ENCODE data around the gene FLG2.
"Not testable (repeated sequence)": the region's sequence is repeated elsewhere in the genome, so short reads cannot be mapped to it uniquely, and the experiment has no call there.

FLG2 gene

GRCh38 chr1:152313970-152314369 is 45.8 kb downstream of the FLG2 start:
- Histone ChIP-seq H3K27ac (no peak overlapping the region), H3K27me3 (peaks cover 7% of the 10 kb centered on the region), H3K9me3 (no peaks in the 10 kb centered on the region), H3K4me3 (ENCODE audit: low read depth in 1 of 2, low read length in 1 of 2) (no peak overlapping the region), H3K4me1 (ENCODE audit: control insufficient read depth in 1 of 2, insufficient read depth in 1 of 2, low read depth in 1 of 2, low read length in 1 of 2) (no peaks in the 10 kb centered on the region), H3K36me3 (no peaks in the 10 kb centered on the region)
- TF ChIP-seq CTCF (IDR thresholded peaks at IDR 0.05), result no peak

- Histone ChIP-seq H3K4me3 (ENCODE audit: low read depth in 1 of 2, low read length in 1 of 2) (no peak overlapping the region), H3K36me3 (no peaks in the 10 kb centered on the region), H3K27ac (no peak overlapping the region), H3K9me3 (no peaks in the 10 kb centered on the region), H3K27me3 (peaks cover under 1% of the 10 kb centered on the region), H3K4me1 (ENCODE audit: control insufficient read depth in 1 of 2, insufficient read depth in 1 of 2, low read depth in 1 of 2, low read length in 1 of 2) (no peaks in the 10 kb centered on the region)
- no peak for TF ChIP-seq CTCF (IDR thresholded peaks at IDR 0.05)
Observed at GRCh38 chr1:152313319-152313801, 46.4 kb downstream of the FLG2 start.

DNA sequence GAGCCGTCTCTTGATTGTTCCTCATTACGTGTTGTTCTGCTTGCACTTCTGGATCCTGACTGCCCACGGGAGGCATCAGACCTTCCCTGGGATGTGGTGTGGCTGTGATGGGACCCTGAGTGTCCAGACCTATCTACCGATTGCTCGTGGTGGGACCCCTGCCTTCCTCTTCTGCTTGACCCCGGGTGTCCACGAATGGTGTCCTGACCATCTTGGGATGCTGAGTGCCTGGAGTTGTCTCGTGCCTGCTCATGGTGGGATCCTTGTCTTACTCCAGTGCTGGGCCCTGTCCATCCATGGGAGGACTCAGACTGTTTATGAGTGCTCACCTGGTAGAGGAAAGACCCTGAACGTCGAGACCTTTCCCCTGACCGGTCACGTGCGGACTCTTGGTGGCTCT is 47.6 kb downstream of the FLG2 start:
- not testable (repeated sequence) for H3K36me3 ChIP-seq; H3K9me3 ChIP-seq; H3K4me3 ChIP-seq (ENCODE audit: low read depth in 1 of 2, low read length in 1 of 2); H3K27me3 ChIP-seq; H3K27ac ChIP-seq; H3K4me1 ChIP-seq (ENCODE audit: control insufficient read depth in 1 of 2, insufficient read depth in 1 of 2, low read depth in 1 of 2, low read length in 1 of 2)

DNA sequence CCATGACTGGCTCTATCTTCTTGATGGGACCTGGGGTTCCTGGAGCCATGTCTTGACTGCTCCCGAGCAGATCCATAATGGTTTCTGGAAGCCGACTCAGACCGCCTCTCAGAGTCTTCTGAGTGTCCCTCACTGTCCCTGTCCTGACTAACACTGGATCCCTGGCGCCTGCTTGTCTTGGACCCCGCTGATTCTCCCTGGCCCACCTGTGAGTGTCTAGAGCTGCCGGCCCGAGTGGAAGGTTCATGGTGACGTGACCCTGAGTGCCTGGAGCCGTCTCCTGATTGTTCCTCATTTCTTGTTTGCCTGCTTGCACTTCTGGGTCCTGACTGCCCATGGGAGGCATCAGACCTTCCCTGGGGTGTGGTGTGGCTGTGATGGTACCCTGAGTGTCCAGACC is 49.9 kb downstream of the FLG2 start:
- no peaks in the 10 kb centered on the region for H3K36me3 ChIP-seq
- no peak overlapping the region for H3K4me3 ChIP-seq (ENCODE audit: low read depth in 1 of 2, low read length in 1 of 2)
- no peak overlapping the region for H3K27ac ChIP-seq
- no peak for TF ChIP-seq CTCF (IDR thresholded peaks at IDR 0.05)
- H3K4me1 ChIP-seq (ENCODE audit: control insufficient read depth in 1 of 2, insufficient read depth in 1 of 2, low read depth in 1 of 2, low read length in 1 of 2), result no peaks in the 10 kb centered on the region
- H3K9me3 ChIP-seq, result no peaks in the 10 kb centered on the region
- H3K27me3 ChIP-seq, result no peaks in the 10 kb centered on the region

DNA sequence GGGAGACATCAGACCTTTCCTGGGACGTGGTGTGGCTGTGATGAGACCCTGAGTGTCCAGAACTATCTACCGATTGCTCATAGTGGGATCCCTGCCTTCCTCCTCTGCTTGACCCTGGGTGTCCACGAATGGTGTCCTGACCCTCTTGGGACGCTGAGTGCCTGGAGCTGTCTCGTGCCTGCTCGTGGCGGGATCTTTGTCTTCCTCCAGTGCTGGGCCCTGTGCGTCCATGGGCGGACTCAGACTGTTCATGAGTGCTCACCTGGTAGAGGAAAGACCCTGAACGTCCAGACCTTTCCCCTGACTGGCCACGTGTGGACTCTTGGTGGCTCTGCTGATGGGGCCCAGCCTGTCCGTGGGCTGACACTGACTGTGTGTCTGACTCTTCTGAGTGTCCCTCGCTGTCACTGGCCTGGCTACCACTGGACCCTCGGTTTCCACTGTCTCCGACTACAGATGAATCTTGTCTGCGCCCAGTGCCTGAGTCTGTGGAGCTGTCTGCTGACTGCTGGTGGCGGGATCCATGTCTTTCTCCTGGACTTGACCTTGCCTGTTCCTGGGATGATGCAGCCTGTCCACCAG is 50.4 kb downstream of the FLG2 start:
- H3K36me3 ChIP-seq; H3K27ac ChIP-seq; H3K27me3 ChIP-seq; H3K4me1 ChIP-seq (ENCODE audit: control insufficient read depth in 1 of 2, insufficient read depth in 1 of 2, low read depth in 1 of 2, low read length in 1 of 2); H3K4me3 ChIP-seq (ENCODE audit: low read depth in 1 of 2, low read length in 1 of 2); H3K9me3 ChIP-seq: not testable (repeated sequence)

GRCh38 chr1:152308758-152309157 is 51.0 kb downstream of the FLG2 start:
- H3K27me3 ChIP-seq; H3K4me3 ChIP-seq (ENCODE audit: low read depth in 1 of 2, low read length in 1 of 2); H3K9me3 ChIP-seq; H3K27ac ChIP-seq; H3K36me3 ChIP-seq; H3K4me1 ChIP-seq (ENCODE audit: control insufficient read depth in 1 of 2, insufficient read depth in 1 of 2, low read depth in 1 of 2, low read length in 1 of 2): not testable (repeated sequence)

DNA sequence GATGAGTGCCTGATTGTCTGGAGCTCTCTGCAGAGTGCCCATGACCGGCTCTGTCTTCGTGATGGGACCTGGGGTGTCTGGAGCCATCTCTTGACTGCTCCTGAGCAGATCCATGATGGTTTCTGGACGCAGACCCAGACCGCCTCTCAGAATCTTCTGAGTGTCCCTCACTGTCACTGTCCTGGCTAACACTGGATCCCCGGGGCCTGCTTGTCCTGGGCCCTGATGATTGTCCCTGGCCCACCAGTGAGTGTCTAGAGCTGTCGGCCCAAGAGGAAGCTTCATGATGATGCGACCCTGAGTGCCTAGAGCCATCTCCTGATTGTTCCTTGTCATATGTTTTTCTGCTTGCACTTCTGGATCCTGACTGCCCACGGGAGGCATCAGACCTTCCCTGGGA is 51.8 kb downstream of the FLG2 start:
- not testable (repeated sequence) for H3K4me3 ChIP-seq (ENCODE audit: low read depth in 1 of 2, low read length in 1 of 2); H3K9me3 ChIP-seq; H3K4me1 ChIP-seq (ENCODE audit: control insufficient read depth in 1 of 2, insufficient read depth in 1 of 2, low read depth in 1 of 2, low read length in 1 of 2); H3K27ac ChIP-seq; H3K36me3 ChIP-seq; H3K27me3 ChIP-seq

DNA sequence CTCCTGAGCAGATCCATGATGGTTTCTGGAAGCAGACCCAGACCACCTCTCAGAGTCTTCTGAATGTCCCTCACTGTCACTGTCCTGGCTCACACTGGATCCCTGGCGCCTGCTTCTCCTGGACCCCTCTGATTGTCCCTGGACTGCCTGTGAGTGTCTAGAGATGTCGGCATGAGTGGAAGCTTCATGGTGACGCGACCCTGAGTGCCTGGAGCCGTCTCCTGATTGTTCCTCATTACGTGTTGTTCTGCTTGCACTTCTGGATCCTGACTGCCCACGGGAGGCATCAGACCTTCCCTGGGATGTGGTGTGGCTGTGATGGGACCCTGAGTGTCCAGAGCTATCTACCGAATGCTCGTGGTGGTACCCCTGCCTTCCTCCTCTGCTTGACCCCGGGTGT is 53.7 kb downstream of the FLG2 start:
- H3K27me3 ChIP-seq; H3K27ac ChIP-seq; H3K4me3 ChIP-seq (ENCODE audit: low read depth in 1 of 2, low read length in 1 of 2); H3K9me3 ChIP-seq; H3K36me3 ChIP-seq; H3K4me1 ChIP-seq (ENCODE audit: control insufficient read depth in 1 of 2, insufficient read depth in 1 of 2, low read depth in 1 of 2, low read length in 1 of 2): not testable (repeated sequence)

- not testable (repeated sequence) for H3K9me3 ChIP-seq
Observed at GRCh38 chr1:152304773-152305172, 55.0 kb downstream of the FLG2 start.

DNA sequence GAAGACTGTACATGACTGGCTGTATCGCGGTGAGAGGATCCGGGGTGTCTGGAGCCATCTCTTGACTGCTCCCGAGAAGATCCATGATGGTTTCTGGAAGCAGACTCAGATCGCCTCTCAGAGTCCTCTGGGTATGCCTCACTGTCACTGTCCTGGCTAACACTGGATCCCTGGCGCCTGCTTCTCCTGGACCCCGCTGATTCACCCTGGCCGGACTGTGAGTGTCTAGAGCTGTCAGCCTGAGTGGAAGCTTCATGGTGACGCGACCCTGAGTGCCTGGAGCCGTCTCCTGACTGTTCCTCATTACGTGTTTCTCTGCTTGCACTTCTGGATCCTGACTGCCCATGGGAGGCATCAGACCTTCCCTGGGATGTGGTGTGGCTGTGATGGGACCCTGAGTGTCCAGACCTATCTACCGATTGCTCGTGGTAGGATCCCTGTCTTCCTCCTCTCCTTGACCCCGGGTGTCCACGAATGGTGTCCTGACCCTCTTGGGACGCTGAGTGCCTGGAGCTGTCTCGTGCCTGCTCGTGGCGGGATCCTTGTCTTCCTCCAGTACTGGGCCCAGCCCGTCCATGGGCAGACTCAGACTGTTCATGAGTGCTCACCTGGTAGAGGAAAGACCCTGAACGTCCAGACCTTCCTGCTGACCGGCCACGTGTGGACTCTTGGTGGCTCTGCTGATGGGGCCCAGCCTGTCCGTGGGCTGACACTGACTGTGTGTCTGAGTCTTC is 56.5 kb downstream of the FLG2 start:
- H3K9me3 ChIP-seq, H3K27ac ChIP-seq: not testable (repeated sequence)

More at GRCh38 chr1:152304773-152305172, 55.0 kb downstream of the FLG2 start:
- H3K27me3 ChIP-seq; H3K27ac ChIP-seq; H3K36me3 ChIP-seq; H3K4me1 ChIP-seq (ENCODE audit: control insufficient read depth in 1 of 2, insufficient read depth in 1 of 2, low read depth in 1 of 2, low read length in 1 of 2); H3K4me3 ChIP-seq (ENCODE audit: low read depth in 1 of 2, low read length in 1 of 2): not testable (repeated sequence)

More for the DNA sequence above, 56.5 kb downstream of the FLG2 start:
- H3K36me3 ChIP-seq; H3K4me1 ChIP-seq (ENCODE audit: control insufficient read depth in 1 of 2, insufficient read depth in 1 of 2, low read depth in 1 of 2, low read length in 1 of 2); H3K27me3 ChIP-seq; H3K4me3 ChIP-seq (ENCODE audit: low read depth in 1 of 2, low read length in 1 of 2): not testable (repeated sequence)
